H1 (cell line): ENCODE results near the gene EXD3. TPM values are rescaled to one million over a fixed set of nuclear protein-coding genes. Genes with fewer than 3 reads are reported as not detected.

Source experiments
- CTCF ChIA-PET: fragments of 300-600 bp; sonication (Branson Sonifier 250); formaldehyde crosslinking; loops from one replicate; lab custom pipeline; 2021; ENCODE audit not compliant: partially characterized antibody; lab: Charles Lee
- POLR2A ChIA-PET: fragments of 300-600 bp; sonication (Branson Sonifier 250); formaldehyde crosslinking; loops from one replicate; lab custom pipeline; 2021; ENCODE audit warnings: inconsistent platforms; ENCODE audit not compliant: partially characterized antibody; lab: Charles Lee
- DNase-seq, 2 experiments: peaks; one replicate each; pipeline versions ENCODE4 v3.0.0 to v3.0.0-alpha.2; 2010 to 2022; ENCODE audit warnings: low spot score in 2 of 2, low read depth in 1 of 2, mixed read lengths in 1 of 2
- FAIRE-seq: peaks from 2 replicates; lab custom pipeline; 2011; peaks lifted over from hg19 to GRCh38; lab: Jason Lieb, UNC
- H2AFZ ChIP-seq: 2 replicates; pipeline ENCODE4 v1.8.1; 2012; ENCODE audit warnings: low read length, inconsistent platforms
- H2AK5ac ChIP-seq: 2 replicates; pipeline ENCODE4 v1.6.1; 2013; ENCODE audit warnings: low read depth, low read length
- H2BK120ac ChIP-seq: replicated peaks from 2 replicates; pipeline ENCODE3; 2013; ENCODE audit warnings: low read depth, low read length, inconsistent platforms
- H2BK12ac ChIP-seq: 2 replicates; pipeline ENCODE4 v1.6.1; 2013; ENCODE audit warnings: low read depth, low read length
- H2BK15ac ChIP-seq: 2 replicates; pipeline ENCODE4 v1.6.1; 2013; ENCODE audit warnings: low read length
- H2BK20ac ChIP-seq: 2 replicates; pipeline ENCODE4 v1.6.1; 2013; ENCODE audit warnings: low read length
- H2BK5ac ChIP-seq: 2 replicates; pipeline ENCODE4 v1.6.1; 2013; ENCODE audit warnings: low read depth, low read length
- H3K14ac ChIP-seq: 2 replicates; pipeline ENCODE4 v1.6.1; 2013; ENCODE audit warnings: inconsistent platforms; ENCODE audit not compliant: insufficient read length
- H3K18ac ChIP-seq: 2 replicates; pipeline ENCODE4 v1.6.1; 2013; ENCODE audit warnings: low read length; ENCODE audit errors: extremely low read depth
- H3K23ac ChIP-seq: 2 replicates; pipeline ENCODE4 v1.6.1; 2013; ENCODE audit warnings: inconsistent platforms; ENCODE audit not compliant: insufficient read length
- H3K23me2 ChIP-seq: 2 replicates; pipeline ENCODE4 v1.6.1; 2013; ENCODE audit warnings: low read depth, low read length
- H3K27ac ChIP-seq: 2 replicates; pipeline ENCODE4 v1.6.1; 2011; ENCODE audit warnings: low read depth, low read length, inconsistent platforms
- H3K27me3 ChIP-seq, 4 experiments: replicated peaks in 1 of 4; 1 replicate in 1 of 4; 2 replicates in 3 of 4; pipeline versions ENCODE4 v1.6.1 to v1.8.1; 2011 to 2013; ENCODE audit warnings: low read length in 3 of 4, mild to moderate bottlenecking in 3 of 4, inconsistent platforms in 2 of 4, mixed read lengths in 2 of 4, moderate library complexity in 1 of 4; ENCODE audit not compliant: control insufficient read depth in 3 of 4, insufficient read depth in 3 of 4; ENCODE audit errors: extremely low read depth in 1 of 4
- H3K36me3 ChIP-seq, 4 experiments: 2 replicates each; pipeline versions ENCODE4 v1.6.1 to v1.8.1; 2011 to 2013; ENCODE audit warnings: mild to moderate bottlenecking in 4 of 4, low read length in 3 of 4, moderate library complexity in 2 of 4, control low read depth in 1 of 4, inconsistent platforms in 1 of 4; ENCODE audit not compliant: insufficient read depth in 4 of 4, control insufficient read depth in 2 of 4
- H3K4ac ChIP-seq: replicated peaks from 2 replicates; pipeline ENCODE3; 2013; ENCODE audit warnings: low read length, low read depth, mixed read lengths, inconsistent platforms; ENCODE audit not compliant: insufficient read length
- H3K4me1 ChIP-seq, 4 experiments: replicated peaks in 1 of 4; 1 replicate in 1 of 4; 2 replicates in 3 of 4; pipeline versions ENCODE4 v1.6.1 to v1.8.1; 2011 to 2013; ENCODE audit warnings: low read length in 3 of 4, inconsistent platforms in 2 of 4, mixed read lengths in 1 of 4; ENCODE audit not compliant: insufficient read depth in 4 of 4, control insufficient read depth in 3 of 4
- H3K4me2 ChIP-seq, 2 experiments: 2 replicates each; pipeline versions ENCODE4 v1.6.1 to v1.8.1; 2011 to 2013; ENCODE audit warnings: low read depth in 2 of 2, low read length in 2 of 2, control low read depth in 1 of 2, inconsistent platforms in 1 of 2, mild to moderate bottlenecking in 1 of 2; ENCODE audit not compliant: insufficient read depth in 1 of 2
- H3K4me3 ChIP-seq, 4 experiments: fragments of 200-600, 300-600 bp in 1 of 4; sonication (generic), shearing (Covaris generic), sonication (Bioruptor Twin) in 1 of 4; 2 replicates each; pipeline versions ENCODE4 v1.5.1 to v1.8.1; 2011 to 2016; ENCODE audit warnings: low read length in 4 of 4, low read depth in 3 of 4, control low read depth in 2 of 4, inconsistent platforms in 2 of 4, mild to moderate bottlenecking in 2 of 4, mixed read lengths in 1 of 4, moderate library complexity in 1 of 4; ENCODE audit not compliant: insufficient read depth in 2 of 4; ENCODE audit errors: extremely low read depth in 1 of 4
- H3K56ac ChIP-seq: replicated peaks from 2 replicates; pipeline ENCODE3; 2013; ENCODE audit warnings: low read depth, mild to moderate bottlenecking, mixed read lengths, low read length, inconsistent platforms; ENCODE audit not compliant: insufficient read length
- H3K79me1 ChIP-seq: 2 replicates; pipeline ENCODE4 v1.6.1; 2013; ENCODE audit warnings: low read depth, low read length, control low read depth
- H3K79me2 ChIP-seq, 2 experiments: 2 replicates each; pipeline versions ENCODE4 v1.6.1 to v1.8.1; 2012 to 2013; ENCODE audit warnings: low read length in 2 of 2, mild to moderate bottlenecking in 2 of 2, inconsistent platforms in 1 of 2; ENCODE audit not compliant: insufficient read depth in 2 of 2, control insufficient read depth in 1 of 2
- H3K9ac ChIP-seq, 4 experiments: replicated peaks in 1 of 4; 1 replicate in 1 of 4; 2 replicates in 3 of 4; pipeline versions ENCODE4 v1.6.1 to v1.8.1; 2011 to 2013; ENCODE audit warnings: low read depth in 3 of 4, low read length in 3 of 4, control low read depth in 2 of 4, mild to moderate bottlenecking in 2 of 4, moderate library complexity in 2 of 4, inconsistent platforms in 1 of 4; ENCODE audit errors: extremely low read depth in 1 of 4
- H3K9me3 ChIP-seq, 2 experiments: 2 replicates each; pipeline versions ENCODE4 v1.6.1 to v1.8.1; 2012 to 2013; ENCODE audit warnings: mild to moderate bottlenecking in 2 of 2, moderate library complexity in 2 of 2, control low read depth in 1 of 2, inconsistent platforms in 1 of 2, low read depth in 1 of 2, low read length in 1 of 2, mixed read lengths in 1 of 2; ENCODE audit not compliant: insufficient read depth in 2 of 2
- H4K20me1 ChIP-seq, 2 experiments: replicated peaks in 1 of 2; 2 replicates each; pipeline versions ENCODE3 to v1.8.1; 2011 to 2013; ENCODE audit warnings: inconsistent platforms in 2 of 2, low read length in 2 of 2, mild to moderate bottlenecking in 1 of 2; ENCODE audit not compliant: insufficient read depth in 2 of 2, control insufficient read depth in 1 of 2
- H4K5ac ChIP-seq: 2 replicates; pipeline ENCODE4 v1.6.1; 2013; ENCODE audit warnings: low read length, low read depth, mixed read lengths, inconsistent platforms; ENCODE audit not compliant: insufficient read length
- H4K8ac ChIP-seq: 2 replicates; pipeline ENCODE4 v1.8.0; 2013; ENCODE audit warnings: mild to moderate bottlenecking, moderate library complexity, low read length, inconsistent platforms; ENCODE audit not compliant: insufficient read depth; ENCODE audit errors: extremely low read depth
- H4K91ac ChIP-seq: replicated peaks from 2 replicates; pipeline ENCODE3; 2013; ENCODE audit warnings: low read length, mixed read lengths, inconsistent platforms; ENCODE audit not compliant: insufficient read length
- KDM4A ChIP-seq: IDR thresholded peaks from one replicate; pipeline ENCODE4 v1.7.1; 2012; ENCODE audit warnings: low read depth, mild to moderate bottlenecking, moderate library complexity, low read length, inconsistent platforms; ENCODE audit not compliant: severe bottlenecking
- RFX5 ChIP-seq: IDR thresholded peaks from 2 replicates; pipeline ENCODE4 v1.6.1; 2011; ENCODE audit warnings: low read depth, low read length, improper control_type of control experiment, borderline replicate concordance
- WGBS, 2 experiments: shearing (Covaris generic) in 1 of 2; methylation state at CpG; one replicate each; pipeline versions ENCODE4 v1.1.6 to v1.1.7; 2013 to 2015; ENCODE audit warnings: low lambda C conversion rate in 2 of 2, mixed read lengths in 2 of 2, inconsistent platforms in 1 of 2, low coverage in 1 of 2, missing lambda C conversion rate in 1 of 2; ENCODE audit not compliant: insufficient replicate concordance in 2 of 2, insufficient coverage in 1 of 2, insufficient read length in 1 of 2; ENCODE audit errors: extremely low coverage in 1 of 2, missing lambda C conversion rate in 1 of 2; 5-methylcytosine and 5-hydroxymethylcytosine counted together
- polyA plus RNA-seq, 7 experiments: library from polyadenylated mRNA; depleted of rRNA in 3 of 7; stranded (reverse) in 5 of 7; unstranded in 2 of 7; fragments of >200 nt in 5 of 7; fragments of 200-250 nt in 2 of 7; gene quantifications; 1 replicate in 5 of 7; 2 replicates in 1 of 7; 4 replicates in 1 of 7; pipeline versions ENCODE4 v1.2.1 to v1.2.3, GENCODE V29; 2011 to 2013; ENCODE audit warnings: missing spikeins in 2 of 7, mixed read lengths in 2 of 7
- total RNA-seq: library from RNA; stranded (reverse); fragmentation: NEBNext Ultra II Directional; extraction: Animal tissue kit (Norgen Biotek cat#: 25700); gene quantifications from 2 replicates; pipeline ENCODE4 v1.2.1, GENCODE V29; 2021

EXD3 gene
- total and polyA plus RNA-seq, 2 of the 8 experiments (the other 6 are each of a cell fraction or from before 2014, with no cell fraction given), result 7.2 to 9.4 TPM

GRCh38 chr9:137380171-137380570, 42.8 kb downstream of the EXD3 start:
- H3K18ac ChIP-seq, result no peak overlapping the region
- no peak for DNase-seq
- H3K36me3 ChIP-seq, result no peaks in the 10 kb centered on the region
- CTCF ChIA-PET, result no interaction called here
- no peak overlapping the region for H2AK5ac ChIP-seq
- no peak overlapping the region for H3K9ac ChIP-seq
- H3K23ac ChIP-seq, result no peak overlapping the region
- no peak overlapping the region for H4K8ac ChIP-seq
- H4K91ac ChIP-seq, result no peak overlapping the region
- no peak overlapping the region for H2BK120ac ChIP-seq
- 82% methylated on average over 3 of the region's 16 CpGs; no CpG with 5 or more reads in 1 of the 2 experiments for WGBS, 2 experiments
- 0 out of 7 replicates have a peak, but pooled peaks cover 0 to 2% (median 0%) of the 10 kb centered on the region in 4 experiments for H3K27me3 ChIP-seq
- H3K4me1 ChIP-seq, result no peaks in the 10 kb centered on the region; a peak in 1 of 7 replicates
- POLR2A ChIA-PET, result no interaction called here
- no peak overlapping the region for H2BK20ac ChIP-seq
- no peak overlapping the region for H2BK5ac ChIP-seq
- H2AFZ ChIP-seq, result no peak overlapping the region
- H3K27ac ChIP-seq, result no peak overlapping the region
- no peak overlapping the region for H3K4me2 ChIP-seq
- H3K14ac ChIP-seq, result no peak overlapping the region
- FAIRE-seq, result no peak
- H4K20me1 ChIP-seq, result peaks cover 0 to 1% of the 10 kb centered on the region in 2 experiments
- no peak overlapping the region for H3K56ac ChIP-seq
- H2BK15ac ChIP-seq, result no peak overlapping the region
- H3K79me1 ChIP-seq, result no peaks in the 10 kb centered on the region
- H3K23me2 ChIP-seq, result no peaks in the 10 kb centered on the region
- TF ChIP-seq RFX5 (no peak), KDM4A (no peak)
- no peaks in the 10 kb centered on the region for H3K79me2 ChIP-seq
- no peak overlapping the region for H4K5ac ChIP-seq
- H3K9me3 ChIP-seq, result no peaks in the 10 kb centered on the region
- H3K4ac ChIP-seq, result no peak overlapping the region
- H3K4me3 ChIP-seq, result no peak overlapping the region
- H2BK12ac ChIP-seq, result no peak overlapping the region
